HCT116 (cell line): ENCODE results near the gene SMIM41. TPM values are rescaled to one million over a fixed set of nuclear protein-coding genes. Genes with fewer than 3 reads are reported as not detected.

Experiments
- total RNA-seq: library from RNA; stranded (reverse); gene quantifications from one replicate; pipeline ENCODE4 v1.2.1, GENCODE V29; 2021; ENCODE audit not compliant: unreplicated experiment

Gene SMIM41
- total RNA-seq, 1 experiment from 2014 or later = not detected

Other genes starting within 250 kb of the SMIM41 start
- 0.27 TPM for gene FIGNL2, start 231.0 kb upstream of the SMIM41 start, total RNA-seq
- not detected for gene ANKRD33, start 191.6 kb upstream of the SMIM41 start, total RNA-seq
- gene ACVRL1, start 172.2 kb upstream of the SMIM41 start, total RNA-seq = 2.5 TPM
- 22.7 TPM for gene ACVR1B, start 128.0 kb upstream of the SMIM41 start, total RNA-seq
- 1.1 TPM for gene TAMALIN, start 72.8 kb upstream of the SMIM41 start, total RNA-seq
- gene NR4A1, start 28.3 kb upstream of the SMIM41 start, total RNA-seq = 35.3 TPM
- gene ATG101, start 9.7 kb upstream of the SMIM41 start, total RNA-seq = 49.2 TPM
- gene KRT80, start 112.3 kb downstream of the SMIM41 start, total RNA-seq = 8.8 TPM
- 72.6 TPM for gene KRT7, start 153.5 kb downstream of the SMIM41 start, total RNA-seq
- 1.5 TPM for gene KRT86, start 194.9 kb downstream of the SMIM41 start, total RNA-seq
- gene KRT81, start 211.8 kb downstream of the SMIM41 start, total RNA-seq = 0.84 TPM
- not detected for gene KRT83, start 241.7 kb downstream of the SMIM41 start, total RNA-seq